ENCODE results near the gene WNT5A. TPM values are rescaled to one million over a fixed set of nuclear protein-coding genes. Genes with fewer than 3 reads are reported as not detected.

WNT5A gene
- total RNA-seq, 4 donors from 2014 or later: 8.9 to 13.9 (median 9.3) TPM

DNA sequence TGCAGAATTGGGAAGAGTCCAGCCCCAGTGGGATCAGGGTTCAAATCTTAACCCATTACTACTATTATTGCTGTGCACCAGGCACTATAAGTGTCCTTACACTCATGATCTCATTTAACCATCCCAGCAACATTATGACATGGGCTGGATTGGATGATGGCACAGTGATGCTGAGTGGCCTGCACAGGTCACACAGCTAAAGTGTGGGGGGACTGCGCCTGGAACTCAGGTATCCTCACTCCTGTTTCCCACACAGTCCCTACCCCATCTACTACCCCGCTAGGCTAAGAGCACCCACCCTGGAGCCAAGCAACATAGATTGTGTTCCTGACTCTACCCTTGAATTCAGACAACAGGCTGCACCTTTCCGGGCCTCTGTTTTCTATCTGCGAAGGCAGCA lies 16.0 kb downstream of the WNT5A start:
- no peak overlapping the region for H3K4me3 ChIP-seq
- no peak for DNase-seq (ENCODE audit: low spot score in 2 of 2)
- H3K27ac ChIP-seq: no peak overlapping the region
- WGBS: 100% methylated on average over 4 of the region's 4 CpGs
- H3K9me3 ChIP-seq: no peaks in the 10 kb centered on the region
- H3K36me3 ChIP-seq: no peaks in the 10 kb centered on the region
- no peaks in the 10 kb centered on the region for H3K4me1 ChIP-seq
- TF ChIP-seq POLR2A (IDR thresholded peaks at IDR 0.05) (no peak), EP300 (IDR thresholded peaks at IDR 0.05) (no peak), POLR2AphosphoS5 (IDR thresholded peaks at IDR 0.05) (no peak)
- TF ChIP-seq, protein P1, sequence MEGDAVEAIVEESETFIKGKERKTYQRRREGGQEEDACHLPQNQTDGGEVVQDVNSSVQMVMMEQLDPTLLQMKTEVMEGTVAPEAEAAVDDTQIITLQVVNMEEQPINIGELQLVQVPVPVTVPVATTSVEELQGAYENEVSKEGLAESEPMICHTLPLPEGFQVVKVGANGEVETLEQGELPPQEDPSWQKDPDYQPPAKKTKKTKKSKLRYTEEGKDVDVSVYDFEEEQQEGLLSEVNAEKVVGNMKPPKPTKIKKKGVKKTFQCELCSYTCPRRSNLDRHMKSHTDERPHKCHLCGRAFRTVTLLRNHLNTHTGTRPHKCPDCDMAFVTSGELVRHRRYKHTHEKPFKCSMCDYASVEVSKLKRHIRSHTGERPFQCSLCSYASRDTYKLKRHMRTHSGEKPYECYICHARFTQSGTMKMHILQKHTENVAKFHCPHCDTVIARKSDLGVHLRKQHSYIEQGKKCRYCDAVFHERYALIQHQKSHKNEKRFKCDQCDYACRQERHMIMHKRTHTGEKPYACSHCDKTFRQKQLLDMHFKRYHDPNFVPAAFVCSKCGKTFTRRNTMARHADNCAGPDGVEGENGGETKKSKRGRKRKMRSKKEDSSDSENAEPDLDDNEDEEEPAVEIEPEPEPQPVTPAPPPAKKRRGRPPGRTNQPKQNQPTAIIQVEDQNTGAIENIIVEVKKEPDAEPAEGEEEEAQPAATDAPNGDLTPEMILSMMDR (IDR thresholded peaks at IDR 0.05): no peak
- no peaks in the 10 kb centered on the region for H3K27me3 ChIP-seq

DNA sequence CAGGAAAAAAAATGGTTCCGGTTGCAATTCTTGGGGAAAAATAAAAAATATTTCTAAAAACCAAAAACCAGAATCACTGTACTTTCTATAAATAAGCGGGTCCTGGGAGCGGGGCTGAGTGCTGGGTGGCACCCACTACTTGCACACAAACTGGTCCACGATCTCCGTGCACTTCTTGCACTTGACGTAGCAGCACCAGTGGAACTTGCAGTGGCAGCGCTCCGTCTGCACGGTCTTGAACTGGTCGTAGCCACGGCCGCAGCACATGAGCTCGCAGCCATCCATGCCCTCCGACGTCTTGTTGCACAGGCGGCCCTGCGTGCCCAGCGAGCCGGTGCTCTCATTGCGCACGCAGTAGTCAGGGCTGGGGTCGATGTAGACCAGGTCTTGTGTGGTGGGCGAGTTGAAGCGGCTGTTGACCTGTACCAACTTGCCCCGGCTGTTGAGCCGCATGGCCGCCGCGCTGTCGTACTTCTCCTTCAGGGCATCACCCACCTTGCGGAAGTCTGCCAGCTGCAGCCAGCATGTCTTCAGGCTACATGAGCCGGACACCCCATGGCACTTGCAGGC lies 17.1 kb downstream of the WNT5A start:
- no peak for TF ChIP-seq POLR2A (IDR thresholded peaks at IDR 0.05)
- no peak for TF ChIP-seq EP300 (IDR thresholded peaks at IDR 0.05)
- TF ChIP-seq POLR2AphosphoS5 (IDR thresholded peaks at IDR 0.05): no peak
- TF ChIP-seq, protein P1 (IDR thresholded peaks at IDR 0.05): no peak
- Histone ChIP-seq H3K4me1 (no peaks in the 10 kb centered on the region), H3K9me3 (no peaks in the 10 kb centered on the region), H3K27ac (no peak overlapping the region), H3K27me3 (no peaks in the 10 kb centered on the region), H3K4me3 (no peak overlapping the region), H3K36me3 (no peaks in the 10 kb centered on the region)
- 94% methylated on average over 29 of the region's 32 CpGs for WGBS
- DNase-seq (ENCODE audit: low spot score in 2 of 2): no peak

DNA sequence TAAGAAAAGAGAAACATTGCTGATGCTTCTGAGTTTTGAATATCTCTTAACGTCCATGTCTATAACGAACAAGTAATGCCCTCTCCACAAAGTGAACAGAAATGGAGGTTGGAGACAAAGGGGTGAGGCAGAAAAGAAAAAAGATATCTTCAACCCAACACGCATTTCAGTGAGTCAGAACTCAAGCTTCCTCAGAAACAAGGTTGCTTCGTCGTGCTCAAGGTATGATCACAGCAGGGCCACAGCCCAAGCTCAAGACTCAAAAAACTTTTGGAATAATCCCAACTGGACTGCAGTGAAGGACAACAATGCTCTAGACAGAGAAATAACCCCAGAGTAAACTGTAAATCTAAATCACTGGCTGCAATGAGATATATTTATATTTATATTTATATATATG lies 18.9 kb downstream of the WNT5A start:
- no peaks in the 10 kb centered on the region for H3K4me1 ChIP-seq
- H3K4me3 ChIP-seq: no peak overlapping the region
- WGBS: 87% methylated on average over 5 of the region's 5 CpGs
- no peaks in the 10 kb centered on the region for H3K9me3 ChIP-seq
- no peaks in the 10 kb centered on the region for H3K27me3 ChIP-seq
- no peaks in the 10 kb centered on the region for H3K36me3 ChIP-seq
- TF ChIP-seq, protein P1 (IDR thresholded peaks at IDR 0.05): no peak
- TF ChIP-seq POLR2AphosphoS5 (IDR thresholded peaks at IDR 0.05) (no peak), POLR2A (IDR thresholded peaks at IDR 0.05) (no peak), EP300 (IDR thresholded peaks at IDR 0.05) (no peak)
- DNase-seq (ENCODE audit: low spot score in 2 of 2): no peak
- no peak overlapping the region for H3K27ac ChIP-seq

DNA sequence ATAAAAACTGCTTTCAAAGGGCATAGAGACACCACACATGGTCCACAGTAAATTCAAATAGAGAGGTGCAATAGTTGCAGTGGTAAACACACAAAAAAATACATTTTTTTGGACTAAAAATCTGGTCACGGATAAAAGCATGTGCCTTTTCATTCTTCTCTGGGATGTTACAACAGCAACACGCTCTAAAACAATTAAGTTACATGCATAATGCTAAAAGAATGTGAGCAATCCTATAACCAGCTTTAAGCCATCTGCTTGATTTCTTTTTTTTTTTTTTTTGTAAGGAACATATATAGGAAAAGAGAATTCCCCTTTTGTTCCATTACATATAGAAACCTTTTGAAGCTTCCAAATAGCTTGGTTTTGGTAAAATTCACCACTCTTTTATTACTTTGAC lies 20.0 kb downstream of the WNT5A start:
- H3K9me3 ChIP-seq: no peaks in the 10 kb centered on the region
- H3K27me3 ChIP-seq: no peaks in the 10 kb centered on the region
- 62% methylated on average over 2 of the region's 2 CpGs for WGBS
- no peak for DNase-seq (ENCODE audit: low spot score in 2 of 2)
- TF ChIP-seq EP300 (IDR thresholded peaks at IDR 0.05) (no peak), POLR2AphosphoS5 (IDR thresholded peaks at IDR 0.05) (no peak), POLR2A (IDR thresholded peaks at IDR 0.05) (no peak)
- TF ChIP-seq, protein P1 (IDR thresholded peaks at IDR 0.05): no peak
- no peak overlapping the region for H3K27ac ChIP-seq
- no peaks in the 10 kb centered on the region for H3K36me3 ChIP-seq
- no peak overlapping the region for H3K4me3 ChIP-seq
- H3K4me1 ChIP-seq: no peaks in the 10 kb centered on the region

DNA sequence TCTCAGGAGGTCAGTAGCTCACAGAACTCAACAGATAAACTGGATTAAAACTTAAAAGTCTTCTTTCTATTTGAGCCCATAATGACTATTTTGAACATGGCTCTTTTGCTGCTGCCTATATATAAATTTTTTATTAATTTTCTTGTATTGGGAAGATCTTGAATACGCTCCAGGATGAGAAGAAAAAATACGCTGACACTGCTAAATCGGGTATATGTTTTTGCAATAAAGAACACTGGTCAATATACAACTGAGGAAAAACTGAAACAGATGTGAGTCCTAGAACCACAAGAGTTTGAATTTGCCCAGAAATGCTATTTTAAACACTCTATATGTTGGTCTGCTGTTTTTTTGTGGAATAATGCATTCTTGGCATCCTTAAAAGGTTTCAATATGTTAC lies 20.6 kb downstream of the WNT5A start:
- Histone ChIP-seq H3K9me3 (no peaks in the 10 kb centered on the region), H3K36me3 (no peaks in the 10 kb centered on the region), H3K4me1 (no peaks in the 10 kb centered on the region), H3K4me3 (no peak overlapping the region), H3K27me3 (no peaks in the 10 kb centered on the region), H3K27ac (no peak overlapping the region)
- no peak for DNase-seq (ENCODE audit: low spot score in 2 of 2)
- TF ChIP-seq EP300 (IDR thresholded peaks at IDR 0.05): no peak
- TF ChIP-seq, protein P1 (IDR thresholded peaks at IDR 0.05): no peak
- TF ChIP-seq POLR2A (IDR thresholded peaks at IDR 0.05): no peak
- no peak for TF ChIP-seq POLR2AphosphoS5 (IDR thresholded peaks at IDR 0.05)
- 87% methylated on average over 3 of the region's 3 CpGs for WGBS
